Midbrain (tissue), 1 donor: Measurements from ENCODE around the gene STARD13.
"Not testable (repeated sequence)": the region's sequence is repeated elsewhere in the genome, so short reads cannot be mapped to it uniquely, and the experiment has no call there.

ENCODE experiments used
- DNase-seq: peaks from one replicate; lab custom pipeline; 2025; lab: John Stamatoyannopoulos, UW

STARD13 gene

GRCh38 chr13:33177340-33178208, 108.0 kb downstream of the STARD13 start:
- DNase-seq = not testable (repeated sequence)

- no peak for DNase-seq
Measured at GRCh38 chr13:33176526-33176925, 109.0 kb downstream of the STARD13 start.

- no peak for DNase-seq
Measured at GRCh38 chr13:33175991-33176390, 109.6 kb downstream of the STARD13 start.

- no peak for DNase-seq
Measured at GRCh38 chr13:33174931-33175330, 110.6 kb downstream of the STARD13 start.

GRCh38 chr13:33174491-33174890, 111.1 kb downstream of the STARD13 start:
- no peak for DNase-seq

GRCh38 chr13:33172911-33173310, 112.6 kb downstream of the STARD13 start:
- DNase-seq = no peak

- DNase-seq = no peak
Measured at GRCh38 chr13:33172400-33172799, 113.2 kb downstream of the STARD13 start.

GRCh38 chr13:33169273-33169980, 116.1 kb downstream of the STARD13 start:
- DNase-seq = no peak

- DNase-seq = no peak
Measured at GRCh38 chr13:33168321-33168960, 117.1 kb downstream of the STARD13 start.

GRCh38 chr13:33167491-33167890, 118.1 kb downstream of the STARD13 start:
- no peak for DNase-seq

- no peak for DNase-seq
Measured at GRCh38 chr13:33165787-33166186, 119.8 kb downstream of the STARD13 start.

GRCh38 chr13:33164331-33164730, 121.2 kb downstream of the STARD13 start:
- DNase-seq = no peak

GRCh38 chr13:33162725-33163124, 122.8 kb downstream of the STARD13 start:
- not testable (repeated sequence) for DNase-seq

- no peak for DNase-seq
Measured at GRCh38 chr13:33158816-33159215, 126.7 kb downstream of the STARD13 start.

- no peak for DNase-seq
Measured at GRCh38 chr13:33158271-33158670, 127.3 kb downstream of the STARD13 start.

- DNase-seq = no peak
Measured at GRCh38 chr13:33154911-33155310, 130.6 kb downstream of the STARD13 start.

- DNase-seq = no peak
Measured at GRCh38 chr13:33153421-33154404, 131.8 kb downstream of the STARD13 start.

GRCh38 chr13:33152389-33152788, 133.2 kb downstream of the STARD13 start:
- DNase-seq = no peak

GRCh38 chr13:33150662-33151061, 134.9 kb downstream of the STARD13 start:
- no peak for DNase-seq

- no peak for DNase-seq
Measured at GRCh38 chr13:33150126-33150525, 135.4 kb downstream of the STARD13 start.

GRCh38 chr13:33147832-33148231, 137.7 kb downstream of the STARD13 start:
- DNase-seq = no peak
